HG03159 (cell line): ENCODE data around the gene NBDY.

Source experiments
- ATAC-seq: cut with Tn5 transposase; IDR thresholded peaks from one replicate; pipeline ENCODE4 v1.9.1; 2021; ENCODE audit warnings: mild to moderate bottlenecking, moderate library complexity; ENCODE audit not compliant: unreplicated experiment

NBDY gene

DNA sequence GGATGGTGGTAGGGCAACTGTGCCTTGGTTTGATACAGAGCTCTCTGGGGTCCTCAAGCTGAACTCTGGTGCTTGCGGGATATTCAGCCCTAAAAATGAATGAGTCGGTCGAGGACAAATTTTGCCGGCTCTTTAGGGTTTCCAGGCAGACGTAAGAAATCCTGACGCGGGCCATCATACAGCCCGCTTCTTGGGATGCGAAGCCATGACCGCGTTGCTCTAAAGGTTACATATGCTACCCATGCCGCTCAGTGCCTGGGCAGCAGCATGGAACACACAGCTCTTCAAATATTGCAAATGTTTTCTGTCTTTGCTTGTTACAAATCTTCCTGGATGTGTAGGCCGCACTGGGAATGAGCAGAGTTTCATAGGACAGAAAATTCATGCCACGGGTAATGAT lies 55.6 kb downstream of the NBDY start:
- no peak for ATAC-seq

DNA sequence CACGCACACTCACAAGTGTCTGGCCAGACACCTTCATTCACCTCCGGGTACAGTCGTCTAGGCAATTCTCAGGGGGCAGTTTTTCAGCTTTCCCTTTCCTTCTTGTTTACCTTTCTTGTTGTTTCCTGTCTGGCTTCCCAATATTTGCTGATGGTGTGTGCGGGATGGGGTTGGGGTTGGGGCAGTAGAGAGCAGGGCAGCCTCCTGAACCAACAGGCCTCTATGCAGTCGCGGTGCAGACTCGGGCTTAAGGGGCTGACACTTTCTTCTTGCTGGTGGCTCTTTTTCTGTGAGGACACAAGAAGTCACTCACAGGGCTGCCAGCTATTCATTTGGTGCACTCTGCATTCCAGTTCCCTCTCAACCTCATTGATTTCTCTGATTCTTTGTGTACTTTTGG lies 56.4 kb downstream of the NBDY start:
- no peak for ATAC-seq

DNA sequence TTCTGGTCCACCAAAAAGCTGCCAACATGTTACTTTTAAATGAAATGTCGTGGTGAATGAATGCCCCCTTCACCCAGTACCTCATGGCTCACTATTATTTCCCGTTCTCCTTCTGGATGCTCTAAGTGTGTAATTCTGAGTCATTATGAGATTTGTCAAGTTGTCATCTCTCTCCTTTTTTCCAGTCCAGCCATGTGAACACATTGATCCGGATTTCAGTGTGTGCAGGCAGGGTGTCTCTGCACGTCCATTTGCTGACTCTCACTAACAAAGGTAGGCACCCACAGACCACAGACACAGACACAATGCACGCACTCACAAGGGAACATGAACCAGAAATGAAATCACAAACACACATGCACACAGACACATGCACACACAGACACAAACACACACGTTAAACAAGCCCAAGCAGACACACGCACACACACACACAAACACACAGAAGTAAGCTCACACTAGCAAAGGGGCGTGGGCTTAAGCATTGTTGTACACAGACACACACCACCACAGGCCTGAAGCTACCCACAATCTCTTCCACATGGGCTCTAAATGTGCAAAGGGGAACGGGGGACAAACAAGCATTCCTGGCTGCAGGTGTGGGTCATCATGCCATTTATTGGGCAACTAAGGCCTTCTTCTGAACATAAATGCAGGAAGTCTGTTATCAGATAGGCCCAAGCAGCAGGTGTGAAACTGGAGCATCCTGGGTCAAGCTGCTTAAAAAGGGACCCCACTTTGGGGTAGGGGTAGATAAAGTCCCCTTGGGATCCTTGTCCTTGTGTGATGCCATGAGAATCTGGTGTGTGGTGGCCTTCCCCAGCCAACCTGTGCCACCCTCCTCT lies 58.1 kb downstream of the NBDY start:
- ATAC-seq, result no peak

DNA sequence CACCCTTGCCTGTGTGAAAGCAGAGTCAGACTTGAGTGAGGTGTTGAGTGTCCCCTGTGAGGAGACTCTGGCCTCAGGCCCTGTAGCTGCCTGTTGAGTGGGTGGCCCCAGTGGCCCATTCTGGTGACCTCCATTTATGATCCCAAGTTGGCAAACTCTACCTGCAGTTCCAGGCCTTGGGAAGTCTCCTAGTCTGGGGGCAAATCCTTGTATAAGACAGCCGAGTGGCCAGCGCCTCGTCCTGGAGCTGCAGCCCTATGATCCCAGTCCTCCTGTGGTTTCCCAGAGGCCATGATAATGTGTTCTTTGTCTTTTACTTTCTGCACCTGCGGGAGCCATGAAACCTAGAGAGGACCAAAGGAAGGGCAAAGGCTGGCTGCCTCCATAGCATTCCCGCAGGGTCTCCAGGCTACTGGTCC lies 58.7 kb downstream of the NBDY start:
- ATAC-seq, result no peak

DNA sequence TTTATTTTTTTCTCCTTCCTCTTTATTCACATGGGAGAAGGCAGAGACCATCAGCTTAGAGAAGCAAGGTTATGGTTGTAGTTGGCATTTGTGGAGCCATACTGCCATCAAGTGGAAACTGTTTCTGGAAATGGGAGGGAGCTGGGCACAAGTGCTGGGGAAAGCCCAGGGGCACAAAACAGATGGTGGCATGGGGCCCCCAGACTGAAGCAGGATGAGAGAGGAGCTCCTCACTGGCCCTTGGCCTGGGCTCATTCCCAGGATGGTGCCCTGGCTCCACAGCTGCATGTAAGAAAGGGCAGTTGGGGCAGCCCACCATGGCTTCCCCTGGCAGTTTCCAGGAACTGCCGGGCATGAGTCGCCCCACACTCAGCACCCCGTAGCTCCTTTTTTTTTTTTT lies 59.2 kb downstream of the NBDY start:
- ATAC-seq, result no peak

DNA sequence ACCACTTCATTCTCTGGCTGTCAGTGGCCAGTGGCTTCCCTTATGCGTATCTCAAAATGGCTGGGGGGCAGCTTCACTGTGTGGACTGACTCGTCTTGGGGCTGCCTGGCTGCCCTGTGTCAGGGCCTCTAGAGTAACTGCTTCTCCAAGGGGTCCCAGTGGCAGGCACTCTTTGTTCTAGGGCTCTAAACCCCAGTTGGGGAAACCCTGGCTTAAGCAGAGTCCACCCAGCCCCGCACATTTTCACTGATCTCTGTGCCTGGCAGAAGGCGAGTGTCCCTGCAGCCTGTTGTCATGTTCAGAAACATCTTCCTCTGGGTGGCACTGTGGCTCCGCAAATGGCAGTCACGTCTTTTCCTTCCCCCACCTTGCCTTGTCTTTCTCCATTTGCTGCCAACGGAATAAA lies 59.7 kb downstream of the NBDY start:
- ATAC-seq, result no peak

DNA sequence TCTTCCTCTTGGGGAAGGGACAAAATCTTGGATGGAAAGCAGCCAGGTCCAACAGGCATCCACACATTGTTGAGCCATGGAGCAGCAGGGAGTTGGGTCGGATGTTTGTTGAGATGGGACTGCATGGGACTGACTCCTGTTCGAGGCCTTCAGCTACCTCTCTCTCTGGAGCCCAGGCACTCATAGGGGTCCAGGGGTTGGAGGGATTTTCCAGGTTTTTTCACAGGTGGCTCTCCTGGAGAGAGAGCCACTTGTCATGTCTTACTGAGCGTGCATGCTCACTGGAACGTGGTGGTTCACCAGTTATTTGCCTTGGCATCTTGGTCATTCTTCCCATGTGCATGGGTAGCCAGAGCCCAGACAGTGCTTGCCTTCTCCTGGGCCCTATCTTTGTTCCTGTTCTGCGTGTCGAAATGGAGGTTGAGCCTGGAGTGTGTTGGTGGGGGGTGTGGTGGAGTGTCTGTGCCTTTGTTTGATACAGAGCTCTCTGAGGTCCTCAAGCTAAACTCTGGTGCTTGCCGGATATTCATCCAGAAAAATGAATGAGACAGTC lies 60.6 kb downstream of the NBDY start:
- ATAC-seq, result no peak

DNA sequence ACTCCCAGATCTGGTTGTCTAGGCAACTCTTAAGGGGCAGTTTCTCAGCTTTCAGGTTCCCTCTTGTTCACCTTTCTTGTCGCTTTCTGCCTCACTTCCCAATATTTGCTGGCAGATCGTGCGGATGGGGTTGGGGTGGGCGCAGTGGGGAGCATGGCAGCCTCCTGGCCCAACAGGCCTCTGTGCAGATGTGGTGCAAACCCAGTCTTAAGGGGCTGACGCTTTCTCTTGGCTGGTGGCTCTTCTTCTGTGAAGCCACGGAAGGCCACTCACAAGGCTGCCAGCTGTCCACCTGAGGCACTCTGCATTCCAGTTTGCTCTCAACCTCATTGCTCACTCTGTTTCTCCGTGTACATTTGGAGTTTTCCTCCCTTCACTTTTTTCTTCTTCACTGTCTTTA lies 61.7 kb downstream of the NBDY start:
- ATAC-seq, result no peak

DNA sequence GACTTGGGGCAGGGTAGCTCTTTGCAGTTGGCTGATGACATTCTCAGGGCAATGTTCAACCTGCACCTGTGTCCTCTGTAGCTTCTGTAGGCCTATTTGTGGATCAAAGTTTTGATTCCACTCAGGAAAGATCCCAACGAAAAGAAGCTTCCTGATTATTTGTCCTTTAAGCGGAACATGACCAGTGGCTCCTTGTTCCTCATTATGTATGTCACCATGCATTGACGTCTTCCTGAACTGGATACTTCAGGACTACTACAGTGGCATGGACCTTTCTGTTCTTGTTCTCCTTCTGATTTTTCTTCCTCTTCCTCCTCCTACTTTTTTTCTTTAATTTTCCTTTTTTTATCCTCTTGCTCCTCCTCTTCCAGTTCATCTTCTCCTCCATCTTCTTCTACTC lies 62.4 kb downstream of the NBDY start:
- ATAC-seq, result no peak

DNA sequence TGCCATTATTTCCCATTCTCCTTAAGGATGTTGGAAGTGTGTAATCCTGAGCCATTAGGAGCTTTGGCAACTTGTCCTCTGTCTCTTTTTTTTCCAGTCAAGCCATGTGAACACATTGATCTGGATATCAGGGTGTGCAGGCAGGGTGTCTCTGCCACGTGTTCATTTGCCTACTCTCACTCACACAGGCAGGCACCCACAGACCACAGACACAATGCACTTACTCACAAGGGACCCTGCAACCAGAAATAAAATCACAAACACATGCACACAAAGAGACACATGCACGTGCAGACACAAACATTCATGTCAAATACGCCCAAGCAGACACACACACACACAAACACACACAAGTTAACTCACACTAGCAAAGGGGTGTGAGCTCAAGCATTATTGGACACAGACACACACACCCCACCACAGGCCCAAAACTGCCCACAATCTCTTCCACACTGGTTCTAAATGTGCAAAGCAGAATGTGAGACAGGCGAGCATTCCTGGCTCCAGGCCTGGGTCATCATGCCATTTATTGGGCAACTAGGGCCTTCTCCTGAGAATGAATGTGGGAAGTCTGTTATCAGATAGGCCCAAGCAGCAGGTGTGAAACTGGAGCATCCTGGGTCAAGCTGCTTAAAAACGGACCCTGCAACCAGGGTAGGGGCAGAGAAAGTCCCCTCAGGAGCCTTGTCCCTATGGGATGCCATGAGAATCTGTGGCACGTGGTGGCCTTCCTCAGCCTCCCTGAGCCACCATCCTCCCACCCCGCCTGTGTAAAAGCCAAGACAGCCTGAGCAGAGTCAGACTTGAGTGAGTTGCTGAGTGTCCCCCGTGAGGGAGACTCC lies 63.4 kb downstream of the NBDY start:
- no peak for ATAC-seq

DNA sequence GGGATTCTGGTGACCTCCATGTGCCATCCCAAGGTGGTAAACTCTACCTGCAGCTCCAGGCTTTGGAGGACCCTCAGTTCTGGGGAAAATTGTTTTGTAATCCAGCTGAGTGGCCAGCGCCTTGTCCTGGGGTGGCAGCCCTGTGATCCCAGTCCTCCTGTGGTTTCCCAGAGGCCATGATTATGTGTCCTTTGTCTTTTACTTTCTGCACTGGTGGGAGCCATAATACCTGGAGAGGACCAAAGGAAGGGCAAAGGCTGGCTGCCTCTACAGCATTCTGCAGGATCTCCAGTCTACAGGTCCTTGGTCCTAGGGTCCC lies 64.0 kb downstream of the NBDY start:
- ATAC-seq, result no peak

DNA sequence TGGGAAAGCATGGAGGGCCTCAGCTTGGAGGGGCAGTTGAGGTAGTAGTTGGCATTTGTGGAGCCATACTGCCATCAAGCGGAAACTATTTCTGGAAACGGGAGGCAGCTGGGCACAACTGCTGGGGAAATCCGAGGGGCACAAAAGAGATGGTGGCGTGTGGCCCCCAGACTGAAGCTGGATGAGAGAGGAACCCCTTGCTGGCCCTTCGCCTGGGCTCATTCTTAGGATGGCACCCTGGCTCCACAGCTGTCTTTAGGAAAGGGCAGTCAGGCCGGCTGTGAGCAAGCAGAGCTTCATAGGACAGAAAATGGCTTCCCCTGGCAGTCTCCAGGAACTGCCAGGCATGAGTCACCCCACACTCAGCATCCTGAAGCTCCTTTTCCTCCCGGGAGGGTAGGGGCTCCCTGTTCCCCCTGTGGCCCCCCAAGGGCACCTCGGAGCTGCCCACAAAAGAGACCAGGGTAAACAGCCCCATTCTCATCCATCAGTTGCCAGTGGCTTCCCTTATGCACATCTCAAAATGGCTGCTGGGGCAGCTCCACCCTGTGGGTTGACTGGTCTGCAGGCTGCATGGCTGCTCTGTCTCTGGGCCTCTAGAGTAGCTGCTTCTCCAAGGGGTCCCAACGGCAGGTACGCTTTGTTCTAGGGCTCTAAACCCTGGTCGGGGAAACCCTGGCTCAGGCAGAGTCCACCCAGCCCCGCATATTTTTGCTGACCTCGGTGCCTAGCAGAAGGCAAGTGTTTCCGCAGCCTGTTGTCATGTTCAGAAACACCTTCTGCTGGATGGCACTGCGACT lies 64.7 kb downstream of the NBDY start:
- ATAC-seq, result no peak

DNA sequence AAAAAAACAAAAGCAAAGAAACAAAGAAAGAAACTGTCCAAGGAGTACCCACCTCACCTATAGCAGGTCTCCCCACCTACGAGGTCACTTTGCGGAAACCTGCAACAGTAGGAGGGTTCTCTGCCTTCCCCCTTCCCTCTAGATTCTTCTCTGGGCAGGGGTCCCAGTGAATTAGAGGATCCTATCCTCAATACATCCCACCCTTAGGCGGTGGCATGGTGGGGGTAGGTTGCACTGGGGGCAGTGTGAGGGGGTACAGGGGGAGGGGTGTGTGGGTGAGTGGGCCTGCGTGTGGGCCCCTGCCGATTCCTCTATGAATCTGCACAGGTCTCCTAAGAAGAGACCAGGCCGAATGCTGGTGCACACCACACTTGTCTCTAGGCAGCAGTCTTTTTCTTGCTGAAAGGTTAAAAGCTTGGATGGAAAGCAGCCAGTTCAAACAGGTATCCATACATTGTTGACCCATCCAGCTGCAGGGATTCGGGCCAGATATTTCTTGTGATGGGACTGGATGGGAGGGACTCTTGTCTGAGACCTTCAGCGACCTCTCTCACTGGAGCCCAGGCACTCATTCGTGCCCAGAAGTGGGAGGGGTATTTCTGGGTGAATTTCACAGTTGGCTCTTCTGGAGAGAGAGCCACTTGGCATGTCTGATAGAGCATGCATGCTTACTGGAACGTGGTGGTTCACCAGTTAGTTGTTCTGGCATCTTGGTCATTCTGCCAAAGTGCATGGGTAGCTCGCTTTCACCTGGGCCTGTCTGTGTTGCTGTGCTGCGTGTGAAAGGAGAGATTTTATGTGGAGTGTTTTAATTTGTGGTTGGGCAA lies 65.6 kb downstream of the NBDY start:
- no peak for ATAC-seq

DNA sequence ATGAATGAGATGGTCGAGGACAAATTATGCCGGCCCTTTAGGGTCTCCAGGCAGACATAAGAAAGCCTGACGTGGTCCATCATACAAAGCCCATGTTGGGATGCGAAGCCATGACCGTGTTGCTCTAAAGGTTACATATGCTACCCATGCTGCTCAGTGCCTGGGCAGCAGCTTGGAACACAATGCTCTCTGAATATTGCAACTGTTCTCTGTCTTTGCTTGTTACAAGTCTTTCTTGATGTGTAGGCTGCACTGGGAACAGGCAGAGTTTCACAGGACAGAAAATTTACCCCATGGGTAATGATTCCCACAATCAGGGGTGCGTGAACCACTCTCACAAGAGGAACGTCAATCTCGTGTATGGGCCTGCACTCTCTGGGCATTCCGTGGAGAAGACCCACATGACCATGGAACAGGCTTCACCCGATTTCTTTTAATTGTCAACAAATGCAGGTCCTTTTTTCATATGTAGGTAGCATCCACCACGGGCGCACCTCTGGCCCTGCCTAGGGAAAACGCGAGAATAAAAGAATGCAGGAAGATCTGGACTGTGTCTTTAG lies 66.3 kb downstream of the NBDY start:
- ATAC-seq, result no peak

DNA sequence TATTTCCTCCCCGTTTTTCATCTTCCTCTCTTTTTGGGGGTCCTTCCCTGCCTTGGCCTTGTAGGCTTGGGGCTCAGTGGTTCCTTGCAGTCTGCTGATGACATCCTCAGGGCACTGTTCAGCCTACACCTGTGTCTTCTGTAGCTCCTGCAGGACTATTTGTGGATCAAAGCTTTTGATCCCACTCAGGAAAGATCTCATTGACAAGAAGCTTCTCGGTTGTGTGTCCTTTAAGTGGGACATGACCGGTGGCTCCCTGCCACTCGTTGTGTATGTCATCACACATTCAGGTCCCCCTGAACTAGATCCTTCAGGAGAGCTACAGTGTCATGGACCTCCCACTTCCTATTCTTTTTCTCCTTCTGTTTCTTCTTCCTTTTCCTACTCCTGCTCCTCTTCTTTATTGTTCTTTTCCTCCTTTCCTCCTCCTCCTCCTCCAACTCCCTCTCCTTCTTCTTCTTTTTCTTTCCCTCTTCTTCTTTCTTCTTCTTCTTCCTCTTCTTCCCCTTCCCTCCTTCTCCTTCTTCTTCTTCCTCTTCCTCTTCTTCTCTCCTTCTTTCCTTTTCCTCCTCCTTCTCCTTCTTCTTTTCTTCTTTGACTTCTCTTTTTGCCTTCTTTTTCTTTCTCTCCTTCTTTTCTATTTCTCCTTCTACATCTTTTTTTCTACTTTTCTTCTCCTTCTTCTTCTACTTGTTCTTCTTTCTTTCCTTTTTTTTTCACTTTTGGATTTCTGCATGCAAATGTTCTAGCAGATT lies 67.8 kb downstream of the NBDY start:
- ATAC-seq, result no peak

DNA sequence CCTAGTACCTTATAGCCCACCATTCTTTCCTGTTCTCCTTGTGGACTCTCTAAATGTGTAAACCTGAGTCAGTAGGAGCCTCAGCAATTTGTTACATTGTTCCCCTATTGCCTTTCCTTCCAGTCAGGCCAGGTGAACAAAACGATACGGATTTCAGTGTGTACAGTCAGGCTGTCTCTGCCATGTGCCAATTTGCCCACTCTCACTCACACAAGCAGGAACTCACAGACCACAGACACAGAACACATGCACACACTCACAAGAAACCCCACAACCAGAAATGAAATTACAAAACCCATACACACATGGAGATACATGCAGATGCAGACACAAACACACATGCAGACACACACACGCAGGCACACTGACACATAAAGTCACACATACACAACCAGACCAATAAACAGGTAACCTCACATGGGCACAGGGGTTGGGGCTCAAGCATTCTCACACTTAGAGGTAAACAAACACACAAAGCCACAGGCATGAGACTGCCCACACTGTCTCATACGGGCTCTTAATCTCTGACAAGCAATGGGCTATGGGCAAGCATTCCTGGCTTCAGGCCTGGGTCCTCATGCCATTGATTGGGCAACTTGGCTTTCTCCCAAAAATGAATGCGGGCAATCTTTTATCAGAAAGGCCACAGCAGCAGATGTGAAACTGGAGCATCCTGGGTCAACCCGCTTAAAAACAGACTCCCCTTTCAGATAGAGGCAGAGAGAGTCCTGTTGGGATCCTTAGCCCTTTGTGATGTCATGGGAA lies 68.7 kb downstream of the NBDY start:
- no peak for ATAC-seq

DNA sequence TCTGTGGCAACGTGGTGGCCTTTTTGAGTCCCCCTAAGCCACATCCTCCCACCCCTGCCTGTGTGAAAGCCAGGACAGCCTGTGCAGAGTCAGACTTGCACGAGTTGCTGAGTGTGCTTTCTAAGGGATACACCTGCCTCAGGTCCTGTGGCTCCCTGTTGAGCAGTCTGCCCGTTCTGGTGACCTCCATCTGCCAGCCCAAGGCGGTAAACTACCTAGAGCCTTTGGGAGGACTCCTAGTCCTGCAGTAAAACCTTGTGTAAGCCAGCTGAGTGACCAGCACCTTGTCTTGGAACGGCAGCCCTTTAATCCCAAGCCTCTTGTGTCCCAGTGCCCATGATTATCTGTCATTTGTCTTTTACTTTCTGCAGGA lies 69.3 kb downstream of the NBDY start:
- ATAC-seq, result no peak

DNA sequence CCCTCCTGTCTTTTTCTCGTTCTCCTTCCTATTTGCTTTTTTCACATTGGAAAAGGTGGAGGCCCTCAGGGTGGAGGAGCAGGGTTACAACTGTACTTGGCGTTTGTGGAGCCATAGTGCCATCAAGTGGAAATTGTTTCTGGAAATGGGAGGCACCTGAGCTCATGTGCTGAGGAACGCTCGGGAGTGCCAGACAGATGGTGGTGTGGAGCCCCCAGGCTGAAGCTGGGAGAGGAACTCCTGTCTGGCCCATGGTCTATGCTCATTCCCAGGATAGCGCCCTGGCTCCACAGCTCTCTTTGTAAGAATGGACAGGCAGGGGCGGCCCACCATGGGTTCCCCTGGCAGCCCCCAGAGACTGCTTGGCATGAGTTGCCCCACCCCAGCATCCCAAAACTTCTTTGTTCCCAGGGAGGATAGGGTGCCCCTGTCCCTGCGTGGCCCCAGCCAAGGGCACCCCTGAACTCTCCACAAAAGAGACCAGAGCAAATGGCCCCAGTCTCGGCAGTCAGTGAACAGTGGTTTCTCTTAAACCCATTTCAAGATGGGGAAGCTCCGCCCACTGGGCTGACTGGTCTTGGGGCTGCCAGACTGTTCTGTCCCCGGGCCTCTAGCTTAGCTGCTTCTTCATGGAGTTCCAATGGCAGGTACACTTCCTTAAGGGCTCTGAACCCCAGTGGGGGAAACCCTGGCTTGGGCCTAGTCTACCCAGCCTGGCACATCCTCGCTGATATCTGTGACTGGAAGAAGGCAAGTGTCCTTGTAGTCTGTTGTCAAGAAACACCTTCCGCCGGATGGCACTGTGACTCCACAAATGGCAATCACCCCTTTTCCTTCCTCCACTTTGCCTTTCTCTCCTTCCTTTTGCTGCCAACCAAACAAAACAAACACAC lies 70.1 kb downstream of the NBDY start:
- no peak for ATAC-seq
